Lung (tissue), 12 donors: ENCODE measurements around the gene CXCL8. TPM values are rescaled to one million over a fixed set of nuclear protein-coding genes. Genes with fewer than 3 reads are reported as not detected.
A peak's percentile ranks its signal among the peaks of the same experiment; 100 is the strongest.

ENCODE experiments used
- ATAC-seq: fragments of 200-7000 bp; cut with Tn5 transposase; one replicate; pipeline ENCODE4 v1.9.1; 2020; ENCODE audit warnings: moderate number of reproducible peaks; ENCODE audit not compliant: insufficient read depth, low FRiP score
- DNase-seq, 3 donors: peaks; one replicate each; pipeline ENCODE4 v3.0.0-alpha.2; 2013 to 2017
- H3K27ac ChIP-seq, 2 donors: one replicate each; pipeline ENCODE4 v1.5.1; 2013; ENCODE audit warnings: mild to moderate bottlenecking in 2 of 2, moderate library complexity in 2 of 2, control low read depth in 1 of 2, inconsistent platforms in 1 of 2, low read depth in 1 of 2, low read length in 1 of 2
- H3K27me3 ChIP-seq, 3 donors: one replicate each; pipeline ENCODE4 v1.5.1; 2013; ENCODE audit warnings: low read length in 2 of 3; ENCODE audit not compliant: control insufficient read depth in 3 of 3, insufficient read depth in 3 of 3
- H3K36me3 ChIP-seq, 4 donors: one replicate each; pipeline ENCODE4 v1.5.1; 2013; ENCODE audit warnings: low read length in 4 of 4, mild to moderate bottlenecking in 1 of 4, moderate library complexity in 1 of 4; ENCODE audit not compliant: control insufficient read depth in 4 of 4, insufficient read depth in 4 of 4
- H3K4me1 ChIP-seq, 5 donors: one replicate each; pipeline ENCODE4 v1.5.1; 2013; ENCODE audit warnings: low read length in 5 of 5, mild to moderate bottlenecking in 2 of 5, moderate library complexity in 1 of 5; ENCODE audit not compliant: control insufficient read depth in 5 of 5, insufficient read depth in 5 of 5
- H3K4me3 ChIP-seq: one replicate; pipeline ENCODE4 v1.5.1; 2013; ENCODE audit warnings: mild to moderate bottlenecking, control low read depth, moderate library complexity
- H3K9ac ChIP-seq, 2 donors: one replicate each; pipeline ENCODE4 v1.5.1; 2013; ENCODE audit warnings: low read length in 2 of 2, control low read depth in 1 of 2; ENCODE audit not compliant: insufficient read depth in 1 of 2
- H3K9me3 ChIP-seq, 4 donors: one replicate each; pipeline ENCODE4 v1.5.1; 2013; ENCODE audit warnings: low read length in 3 of 4, mild to moderate bottlenecking in 1 of 4, moderate library complexity in 1 of 4; ENCODE audit not compliant: control insufficient read depth in 4 of 4, insufficient read depth in 3 of 4
- WGBS, 2 donors: extraction: QIAGEN DNeasy Blood & Tissue Kit; methylation state at CpG; one replicate each; pipeline ENCODE4 v1.1.7; 2013; 5-methylcytosine and 5-hydroxymethylcytosine counted together
- polyA plus RNA-seq, 2 donors: library from polyadenylated mRNA; stranded (reverse); fragments of 200-250 nt; gene quantifications; one replicate each; pipeline ENCODE4 v1.2.1, GENCODE V29; 2013
- total RNA-seq, 2 donors: library from RNA; depleted of rRNA in 1 of 2; stranded (reverse); fragments of >200 nt in 1 of 2; gene quantifications; one replicate each; pipeline ENCODE4 v1.2.1, GENCODE V29; 2014 to 2021
- TF ChIP-seq, protein P1 (sequence below): IDR thresholded peaks from 2 replicates; pipeline ENCODE4 v1.5.1; 2012; ENCODE audit warnings: mild to moderate bottlenecking; ENCODE audit errors: control extremely low read depth, extremely low read depth
- donor health status: control.
- donor health status: control.
- donor health status: Bipolar disorder and iron deficiency.
- donor health status: healthy.
- donor health status: DM: yes; HTN: yes; CAD: no.

Gene CXCL8
- total and polyA plus RNA-seq, 4 donors, result 33.8 to 501 (median 68.9) TPM

DNA sequence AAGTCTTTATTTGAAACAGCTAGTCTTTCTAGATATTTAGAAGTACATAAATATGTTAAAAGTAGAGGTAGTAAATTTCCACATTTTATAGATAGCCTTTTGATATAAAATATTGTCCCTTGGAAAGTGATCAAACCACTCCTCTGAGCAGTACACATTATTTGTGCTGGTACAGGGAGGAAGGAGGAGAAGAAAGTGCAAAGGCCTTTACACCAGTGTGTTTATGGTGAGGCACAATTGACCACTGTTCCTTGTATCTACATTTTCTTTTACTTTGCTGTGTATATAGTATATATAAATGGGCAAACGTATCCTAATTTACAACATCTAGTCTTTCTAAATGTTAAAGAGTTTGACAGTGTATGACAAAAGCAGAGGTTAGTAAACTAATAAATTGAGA is 39.9 kb downstream of the CXCL8 start:
- no peak overlapping the region for H3K27ac ChIP-seq
- DNase-seq, result no peak
- TF ChIP-seq, protein P1, sequence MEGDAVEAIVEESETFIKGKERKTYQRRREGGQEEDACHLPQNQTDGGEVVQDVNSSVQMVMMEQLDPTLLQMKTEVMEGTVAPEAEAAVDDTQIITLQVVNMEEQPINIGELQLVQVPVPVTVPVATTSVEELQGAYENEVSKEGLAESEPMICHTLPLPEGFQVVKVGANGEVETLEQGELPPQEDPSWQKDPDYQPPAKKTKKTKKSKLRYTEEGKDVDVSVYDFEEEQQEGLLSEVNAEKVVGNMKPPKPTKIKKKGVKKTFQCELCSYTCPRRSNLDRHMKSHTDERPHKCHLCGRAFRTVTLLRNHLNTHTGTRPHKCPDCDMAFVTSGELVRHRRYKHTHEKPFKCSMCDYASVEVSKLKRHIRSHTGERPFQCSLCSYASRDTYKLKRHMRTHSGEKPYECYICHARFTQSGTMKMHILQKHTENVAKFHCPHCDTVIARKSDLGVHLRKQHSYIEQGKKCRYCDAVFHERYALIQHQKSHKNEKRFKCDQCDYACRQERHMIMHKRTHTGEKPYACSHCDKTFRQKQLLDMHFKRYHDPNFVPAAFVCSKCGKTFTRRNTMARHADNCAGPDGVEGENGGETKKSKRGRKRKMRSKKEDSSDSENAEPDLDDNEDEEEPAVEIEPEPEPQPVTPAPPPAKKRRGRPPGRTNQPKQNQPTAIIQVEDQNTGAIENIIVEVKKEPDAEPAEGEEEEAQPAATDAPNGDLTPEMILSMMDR, result no peak
- H3K4me3 ChIP-seq, result no peak overlapping the region
- no peak overlapping the region for H3K9ac ChIP-seq
- WGBS, 2 donors, result 92 to 100% methylated on average over 1 of the region's 1 CpG
- no peaks in the 10 kb centered on the region for H3K36me3 ChIP-seq
- no peaks in the 10 kb centered on the region for H3K27me3 ChIP-seq
- H3K9me3 ChIP-seq, result no peaks in the 10 kb centered on the region
- no peak for ATAC-seq
- no peaks in the 10 kb centered on the region for H3K4me1 ChIP-seq

DNA sequence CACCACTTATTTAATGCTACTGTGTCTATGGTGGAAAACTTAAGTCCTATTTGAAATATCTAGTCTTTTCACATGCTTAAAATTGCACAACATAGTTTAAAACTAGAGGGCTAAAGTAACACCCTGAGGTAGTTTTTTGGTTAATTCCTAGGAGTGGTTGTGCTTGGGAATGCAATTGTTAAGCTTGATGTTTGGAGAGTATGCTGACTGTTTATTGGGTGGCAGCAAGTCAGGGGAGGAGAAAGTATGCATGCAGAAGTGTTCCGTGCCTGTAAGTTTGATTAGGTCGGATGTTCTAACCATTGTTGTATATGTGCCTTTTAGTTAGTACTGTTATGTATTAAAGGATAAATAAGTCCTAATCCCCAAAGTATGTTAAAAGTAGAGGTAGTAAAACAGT is 40.5 kb downstream of the CXCL8 start:
- DNase-seq (no peak), ATAC-seq (no peak)
- TF ChIP-seq, protein P1, result no peak
- WGBS, 2 donors, result 61 to 89% methylated on average over 2 of the region's 2 CpGs
- no peaks in the 10 kb centered on the region for H3K27me3 ChIP-seq
- H3K4me1 ChIP-seq, result no peaks in the 10 kb centered on the region
- no peak overlapping the region for H3K4me3 ChIP-seq
- H3K9ac ChIP-seq, result no peak overlapping the region
- no peak overlapping the region for H3K27ac ChIP-seq
- no peaks in the 10 kb centered on the region for H3K9me3 ChIP-seq
- no peaks in the 10 kb centered on the region for H3K36me3 ChIP-seq

DNA sequence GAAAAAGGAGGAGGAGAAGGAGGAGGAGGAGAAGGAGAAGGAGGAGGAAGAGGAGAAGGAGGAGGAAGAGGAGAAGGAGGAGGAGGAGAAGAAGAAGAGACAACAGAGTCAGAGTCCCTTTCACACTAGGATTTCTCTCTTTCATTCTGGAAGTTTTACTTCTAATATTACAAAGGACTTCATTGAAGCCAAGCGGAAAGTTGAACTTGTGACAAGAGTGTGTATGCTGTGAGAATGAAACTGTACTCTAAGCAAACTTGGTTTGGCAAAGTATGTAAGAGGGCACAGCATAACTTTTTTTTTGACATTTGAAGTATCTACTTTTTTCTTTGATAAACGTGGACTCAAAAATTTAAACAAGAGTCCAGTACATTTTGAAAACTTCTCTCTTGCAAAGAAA is 48.0 kb downstream of the CXCL8 start:
- H3K27ac ChIP-seq, result no peak overlapping the region
- WGBS, 2 donors, result 67 to 80% methylated on average over 2 of the region's 2 CpGs
- TF ChIP-seq, protein P1, result no peak
- no peaks in the 10 kb centered on the region for H3K36me3 ChIP-seq
- no peak for ATAC-seq
- H3K9me3 ChIP-seq, result no peaks in the 10 kb centered on the region
- no peaks in the 10 kb centered on the region for H3K4me1 ChIP-seq
- no peak overlapping the region for H3K9ac ChIP-seq
- no peak overlapping the region for H3K4me3 ChIP-seq
- H3K27me3 ChIP-seq, result no peaks in the 10 kb centered on the region
- DNase-seq, result peak in 1 of 3 donors; percentile 16

Other genes with a start within 250 kb of the CXCL8 start
- 1 to 10 TPM; 2.7 to 7.6 TPM for gene RASSF6, start 120.1 kb upstream of the CXCL8 start, total RNA-seq
- 1 to 10 TPM; 1.2 to 1.3 TPM for gene RASSF6, start 120.1 kb upstream of the CXCL8 start, polyA plus RNA-seq
- 1 to 10 TPM; 6.2 to 6.5 TPM for gene CXCL6, start 96.1 kb downstream of the CXCL8 start, total RNA-seq
- gene CXCL6, start 96.1 kb downstream of the CXCL8 start, polyA plus RNA-seq, result 10 to 100 TPM in 1 of 2 donors, 1 to 10 TPM in 1; 4.2 to 21.5 TPM
- not detected for gene PF4V1, start 112.7 kb downstream of the CXCL8 start, total RNA-seq
- gene PF4V1, start 112.7 kb downstream of the CXCL8 start, polyA plus RNA-seq, result under 1 TPM in 1 of 2 donors, not detected in 1; 0.38 TPM
- gene CXCL1, start 128.8 kb downstream of the CXCL8 start, total RNA-seq, result 10 to 100 TPM; 49.4 to 51.7 TPM
- gene CXCL1, start 128.8 kb downstream of the CXCL8 start, polyA plus RNA-seq, result 100 to 1,000 TPM in 1 of 2 donors, 10 to 100 TPM in 1; 43.5 to 445 TPM
- 1 to 10 TPM; 2.1 to 8.5 TPM for gene PF4, start 241.5 kb downstream of the CXCL8 start, total RNA-seq
- 10 to 100 TPM in 1 of 2 donors, 1 to 10 TPM in 1; 1.5 to 15.7 TPM for gene PF4, start 241.5 kb downstream of the CXCL8 start, polyA plus RNA-seq
- gene PPBP, start 247.6 kb downstream of the CXCL8 start, total RNA-seq, result 10 to 100 TPM in 1 of 2 donors, 1 to 10 TPM in 1; 2.5 to 43.5 TPM
- gene PPBP, start 247.6 kb downstream of the CXCL8 start, polyA plus RNA-seq, result 10 to 100 TPM in 1 of 2 donors, 1 to 10 TPM in 1; 1.9 to 12.3 TPM